Body of pancreas (tissue), 4 donors: ENCODE data around the gene ABCA13. TPM values are rescaled to one million over a fixed set of nuclear protein-coding genes. Genes with fewer than 3 reads are reported as not detected.

Source experiments
- ATAC-seq: fragments of 150-250 bp; one replicate; pipeline ENCODE4 v1.9.1; 2016
- DNase-seq, 4 donors: peaks; one replicate each; pipeline ENCODE4 v3.0.0-alpha.2; 2019
- H3K27ac ChIP-seq, 4 donors: fragments of 200-600 bp; sonication (generic); 1 replicate in 3 of 4; 2 replicates in 1 of 4; pipeline versions ENCODE4 v1.5.1 to v1.6.1; 2016 to 2019; ENCODE audit warnings: mild to moderate bottlenecking in 1 of 4, mixed read lengths in 1 of 4, moderate library complexity in 1 of 4
- H3K27me3 ChIP-seq, 2 donors: fragments of 200-600 bp; sonication (generic); one replicate each; pipeline ENCODE4 v1.6.0; 2016; ENCODE audit warnings: mild to moderate bottlenecking in 1 of 2
- H3K36me3 ChIP-seq, 2 donors: fragments of 200-600 bp; sonication (generic); replicated peaks in 1 of 2; 2 replicates each; pipeline ENCODE4 v1.5.1; 2016; ENCODE audit warnings: low read depth in 2 of 2; ENCODE audit not compliant: insufficient read depth in 1 of 2
- H3K4me1 ChIP-seq: fragments of 200-600 bp; sonication (generic); one replicate; pipeline ENCODE4 v1.6.0; 2016
- H3K4me3 ChIP-seq, 2 donors: fragments of 200-600 bp; sonication (generic); 1 replicate in 1 of 2; 2 replicates in 1 of 2; pipeline ENCODE4 v1.5.1; 2016 to 2019
- H3K9me3 ChIP-seq, 3 donors: fragments of 200-600 bp; sonication (generic); 1 replicate in 2 of 3; 2 replicates in 1 of 3; pipeline ENCODE4 v1.5.1; 2016
- POLR2A ChIP-seq, 3 donors: fragments of 450-650 bp; IDR thresholded peaks; one replicate each; pipeline ENCODE4 v1.6.1; 2016; ENCODE audit warnings: antibody characterized with exemption in 3 of 3, mild to moderate bottlenecking in 2 of 3
- WGBS, 2 donors: methylation state at CpG; one replicate each; pipeline ENCODE4 v1.1.5; 2017; 5-methylcytosine and 5-hydroxymethylcytosine counted together
- intact Hi-C: fragments of 100-400 bp; cut with DNase I; formaldehyde crosslinking; loops from one replicate; pipeline ENCODE4 v1.15.1; 2023
- total RNA-seq, 2 donors: library from RNA; depleted of rRNA; stranded (reverse); fragments of >200 nt; gene quantifications; one replicate each; pipeline ENCODE4 v1.1.0, GENCODE V29; 2016
- TF ChIP-seq, protein P1 (sequence below), 7 experiments: fragments of 450-650 bp in 4 of 7; fragments of 200-600 bp in 3 of 7; sonication (generic) in 3 of 7; IDR thresholded peaks; one replicate each; pipeline ENCODE4 v1.5.1; 2016 to 2019; ENCODE audit warnings: antibody characterized with exemption in 7 of 7

The ABCA13 gene
- total RNA-seq, 2 donors from 2014 or later: under 0.01 TPM

DNA sequence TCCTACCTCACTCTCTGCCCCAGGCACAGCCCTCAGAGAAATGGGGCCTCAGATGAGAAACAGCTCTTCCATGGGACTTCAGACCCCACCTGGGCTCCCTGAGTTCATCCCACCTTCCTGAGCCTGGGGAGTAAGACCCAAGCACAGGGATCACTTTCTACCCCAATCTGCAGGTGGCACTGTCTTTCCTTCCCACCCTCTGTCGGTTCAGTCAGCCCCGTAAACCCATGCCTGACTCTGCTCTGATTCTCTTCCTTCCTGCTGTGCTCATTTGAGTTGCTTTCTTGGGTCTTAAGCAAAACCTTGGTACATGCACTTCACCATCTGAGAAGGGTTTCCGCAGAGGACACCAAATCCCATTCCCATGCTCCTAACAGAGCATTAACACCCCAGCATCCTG, 446.7 kb downstream of the ABCA13 start:
- no peak for ATAC-seq
- 73 to 80% methylated on average over 3 of the region's 3 CpGs for WGBS, 2 donors
- intact Hi-C loops: no loop called here

DNA sequence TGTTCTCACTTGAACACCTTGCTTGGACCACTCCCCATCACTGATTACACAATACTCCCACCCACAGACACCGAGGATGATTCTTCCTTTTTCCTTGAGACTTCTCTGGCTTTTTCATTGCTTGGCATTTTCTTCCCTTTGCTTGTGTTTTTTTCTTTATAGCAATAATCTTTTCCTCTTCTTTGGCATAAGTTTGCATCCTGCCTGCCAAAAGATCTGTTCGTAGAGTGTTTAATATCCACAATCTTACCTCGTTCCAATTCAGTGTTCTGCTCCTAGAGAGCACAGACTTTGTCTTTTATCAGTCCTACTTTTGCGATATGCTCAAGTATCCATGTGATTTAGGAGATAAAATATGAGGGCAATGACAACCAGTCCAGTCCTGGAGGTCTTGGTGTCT, 449.8 kb downstream of the ABCA13 start:
- Histone ChIP-seq H3K36me3 (no peaks in the 10 kb centered on the region), H3K4me3 (no peak overlapping the region), H3K27me3 (no peaks in the 10 kb centered on the region), H3K9me3 (no peaks in the 10 kb centered on the region), H3K27ac (no peak overlapping the region), H3K4me1 (no peaks in the 10 kb centered on the region)
- TF ChIP-seq, protein P1, sequence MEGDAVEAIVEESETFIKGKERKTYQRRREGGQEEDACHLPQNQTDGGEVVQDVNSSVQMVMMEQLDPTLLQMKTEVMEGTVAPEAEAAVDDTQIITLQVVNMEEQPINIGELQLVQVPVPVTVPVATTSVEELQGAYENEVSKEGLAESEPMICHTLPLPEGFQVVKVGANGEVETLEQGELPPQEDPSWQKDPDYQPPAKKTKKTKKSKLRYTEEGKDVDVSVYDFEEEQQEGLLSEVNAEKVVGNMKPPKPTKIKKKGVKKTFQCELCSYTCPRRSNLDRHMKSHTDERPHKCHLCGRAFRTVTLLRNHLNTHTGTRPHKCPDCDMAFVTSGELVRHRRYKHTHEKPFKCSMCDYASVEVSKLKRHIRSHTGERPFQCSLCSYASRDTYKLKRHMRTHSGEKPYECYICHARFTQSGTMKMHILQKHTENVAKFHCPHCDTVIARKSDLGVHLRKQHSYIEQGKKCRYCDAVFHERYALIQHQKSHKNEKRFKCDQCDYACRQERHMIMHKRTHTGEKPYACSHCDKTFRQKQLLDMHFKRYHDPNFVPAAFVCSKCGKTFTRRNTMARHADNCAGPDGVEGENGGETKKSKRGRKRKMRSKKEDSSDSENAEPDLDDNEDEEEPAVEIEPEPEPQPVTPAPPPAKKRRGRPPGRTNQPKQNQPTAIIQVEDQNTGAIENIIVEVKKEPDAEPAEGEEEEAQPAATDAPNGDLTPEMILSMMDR (IDR thresholded peaks at IDR 0.05): no peak
- TF ChIP-seq POLR2A (IDR thresholded peaks at IDR 0.05): no peak
- DNase-seq (no peak), ATAC-seq (no peak)
- intact Hi-C loops: no loop called here
- 47 to 50% methylated on average over 4 of the region's 4 CpGs for WGBS, 2 donors

More for the DNA sequence above, 446.7 kb downstream of the ABCA13 start:
- Histone ChIP-seq H3K9me3 (no peaks in the 10 kb centered on the region), H3K36me3 (no peaks in the 10 kb centered on the region), H3K27me3 (no peaks in the 10 kb centered on the region), H3K4me3 (no peak overlapping the region), H3K4me1 (no peaks in the 10 kb centered on the region), H3K27ac (no peak overlapping the region)
- TF ChIP-seq, protein P1 (IDR thresholded peaks at IDR 0.05): no peak
- TF ChIP-seq POLR2A (IDR thresholded peaks at IDR 0.05): no peak
- no peak for DNase-seq

DNA sequence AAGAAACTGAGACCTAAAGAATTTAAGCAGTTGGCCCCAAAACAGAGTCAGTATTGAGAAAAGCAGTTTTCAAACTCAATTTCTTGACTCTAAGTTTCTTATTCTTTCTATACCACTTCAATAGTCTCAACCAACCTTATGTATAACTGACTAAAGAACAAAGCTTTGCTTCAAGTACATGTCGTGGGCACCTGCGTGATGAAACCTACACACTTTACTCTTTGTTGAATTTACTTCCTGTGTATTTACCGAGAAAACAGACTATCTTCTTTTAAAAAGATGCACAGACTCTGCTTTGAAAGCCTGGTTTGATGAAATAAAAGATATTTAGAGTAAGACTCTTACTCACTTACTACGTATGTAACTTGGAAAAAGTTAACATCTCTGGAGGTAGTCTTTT, 455.9 kb downstream of the ABCA13 start:
- no peaks in the 10 kb centered on the region for H3K27me3 ChIP-seq
- no peak overlapping the region for H3K27ac ChIP-seq
- H3K4me3 ChIP-seq: no peak overlapping the region
- no peaks in the 10 kb centered on the region for H3K9me3 ChIP-seq
- DNase-seq: no peak
- TF ChIP-seq, protein P1 (IDR thresholded peaks at IDR 0.05): no peak
- TF ChIP-seq POLR2A (IDR thresholded peaks at IDR 0.05): no peak
- ATAC-seq: no peak
- WGBS, 2 donors: 68 to 77% methylated on average over 4 of the region's 4 CpGs
- H3K36me3 ChIP-seq: no peaks in the 10 kb centered on the region
- intact Hi-C loops: no loop called here
- no peaks in the 10 kb centered on the region for H3K4me1 ChIP-seq

DNA sequence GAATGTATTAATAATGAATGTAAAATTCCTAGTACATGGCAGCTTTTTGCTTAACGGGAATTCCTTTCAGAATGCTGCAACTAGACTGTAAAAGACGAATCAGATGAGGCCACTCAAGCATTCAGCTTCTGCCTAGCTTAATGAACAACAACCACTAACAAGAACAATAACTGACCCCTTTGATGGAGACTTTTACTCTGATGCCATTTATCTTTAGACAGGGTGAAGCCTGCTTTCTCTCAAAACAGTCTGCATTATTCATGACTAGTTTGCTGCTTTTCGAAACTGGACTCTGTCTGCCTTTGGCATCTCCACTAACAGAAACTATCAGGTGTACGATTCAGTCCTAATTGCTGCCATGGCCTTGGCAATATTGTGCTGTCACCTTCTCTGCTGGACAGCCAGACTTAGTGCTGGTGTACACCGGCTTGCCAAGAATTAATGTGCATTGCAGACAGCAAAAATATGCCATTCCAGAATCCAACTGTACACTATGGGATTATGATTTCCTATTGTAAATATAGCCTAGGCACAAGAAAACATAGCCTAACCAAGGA, 457.6 kb downstream of the ABCA13 start:
- Histone ChIP-seq H3K4me1 (no peaks in the 10 kb centered on the region), H3K4me3 (no peak overlapping the region), H3K27ac (no peak overlapping the region), H3K9me3 (no peaks in the 10 kb centered on the region), H3K36me3 (no peaks in the 10 kb centered on the region), H3K27me3 (no peaks in the 10 kb centered on the region)
- 47 to 48% methylated on average over 5 of the region's 5 CpGs for WGBS, 2 donors
- DNase-seq (no peak), ATAC-seq (no peak)
- TF ChIP-seq, protein P1 (IDR thresholded peaks at IDR 0.05): no peak
- no peak for TF ChIP-seq POLR2A (IDR thresholded peaks at IDR 0.05)
- intact Hi-C loops: no loop called here

DNA sequence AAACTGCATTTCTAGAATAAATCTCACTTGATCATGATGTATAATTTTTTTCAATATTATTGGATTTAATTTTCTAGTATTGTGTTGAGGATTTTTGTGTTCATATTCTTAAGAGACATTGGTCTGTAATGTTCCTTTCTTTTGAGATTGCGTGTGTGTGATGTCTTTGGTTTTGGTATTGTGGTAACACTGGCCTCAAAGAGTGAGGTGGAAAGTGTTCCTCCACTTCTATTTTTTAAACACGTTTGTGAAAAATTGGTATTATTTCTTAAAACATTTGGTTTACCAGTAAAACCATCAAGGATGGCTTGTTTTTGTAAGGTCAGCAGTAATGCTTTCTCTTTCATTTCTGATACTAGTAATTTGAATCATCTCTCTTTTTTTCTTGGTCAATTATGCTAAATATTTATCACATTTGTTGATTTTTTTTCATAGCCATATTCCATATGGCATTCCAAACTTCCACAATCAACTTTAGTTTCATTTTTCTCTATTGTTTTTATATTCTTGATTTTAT, 462.9 kb downstream of the ABCA13 start:
- Histone ChIP-seq H3K4me1 (no peaks in the 10 kb centered on the region), H3K27me3 (no peaks in the 10 kb centered on the region), H3K9me3 (no peaks in the 10 kb centered on the region), H3K36me3 (no peaks in the 10 kb centered on the region), H3K27ac (no peak overlapping the region), H3K4me3 (no peak overlapping the region)
- 66 to 71% methylated on average over 2 of the region's 2 CpGs for WGBS, 2 donors
- TF ChIP-seq, protein P1 (IDR thresholded peaks at IDR 0.05): no peak
- TF ChIP-seq POLR2A (IDR thresholded peaks at IDR 0.05): no peak
- no peak for ATAC-seq
- no peak for DNase-seq
- intact Hi-C loops: no loop called here
